GM23338 (cell line): ENCODE data around the gene STK24. TPM values are rescaled to one million over a fixed set of nuclear protein-coding genes. Genes with fewer than 3 reads are reported as not detected.
"Not testable (repeated sequence)": the region's sequence is repeated elsewhere in the genome, so short reads cannot be mapped to it uniquely, and the experiment has no call there.

Source experiments
- ATAC-seq: fragments of 200-7000 bp; cut with Tn5 transposase; 3 replicates; pipeline ENCODE4 v1.9.1; 2020
- DNase-seq: peaks from one replicate; pipeline ENCODE4 v3.0.0-alpha.2; 2015; ENCODE audit warnings: low spot score
- H2AFZ ChIP-seq: fragments of 200-600 bp; sonication (generic); 2 replicates; pipeline ENCODE4 v1.8.0; 2016; ENCODE audit warnings: antibody characterized with exemption, mild to moderate bottlenecking, moderate library complexity
- H3F3A ChIP-seq: fragments of 200-600 bp; sonication (generic); replicated peaks from 2 replicates; pipeline ENCODE4 v1.8.0; 2017; ENCODE audit warnings: antibody characterized with exemption, mixed run types, low read depth
- H3K27ac ChIP-seq: fragments of 200-600 bp; sonication (generic); 2 replicates; pipeline ENCODE4 v1.6.1; 2016; ENCODE audit warnings: low read depth
- H3K27me3 ChIP-seq: fragments of 200-600 bp; sonication (generic); 2 replicates; pipeline ENCODE4 v1.8.0; 2016; ENCODE audit warnings: mild to moderate bottlenecking, mixed run types, moderate library complexity; ENCODE audit not compliant: insufficient read depth
- H3K36me3 ChIP-seq: fragments of 200-600 bp; sonication (generic); 2 replicates; pipeline ENCODE4 v1.8.0; 2016; ENCODE audit warnings: mild to moderate bottlenecking; ENCODE audit not compliant: insufficient read depth
- H3K4me1 ChIP-seq: fragments of 200-600 bp; sonication (generic); 2 replicates; pipeline ENCODE4 v1.8.0; 2016; ENCODE audit warnings: mild to moderate bottlenecking, moderate library complexity; ENCODE audit not compliant: insufficient read depth
- H3K4me2 ChIP-seq: fragments of 200-600 bp; sonication (generic); 2 replicates; pipeline ENCODE4 v1.7.1; 2017; ENCODE audit warnings: mixed run types
- H3K4me3 ChIP-seq: fragments of 200-600 bp; sonication (generic); 2 replicates; pipeline ENCODE4 v1.6.1; 2016; ENCODE audit warnings: mixed run types
- H3K79me2 ChIP-seq: fragments of 200-600 bp; sonication (generic); replicated peaks from 2 replicates; pipeline ENCODE4 v1.8.0; 2017; ENCODE audit warnings: mild to moderate bottlenecking; ENCODE audit not compliant: insufficient read depth
- H3K9me2 ChIP-seq: fragments of 200-600 bp; sonication (generic); 2 replicates; pipeline ENCODE4 v1.8.0; 2017; ENCODE audit not compliant: insufficient read depth
- H4K20me1 ChIP-seq: fragments of 200-600 bp; sonication (generic); replicated peaks from 2 replicates; pipeline ENCODE4 v1.8.0; 2017; ENCODE audit warnings: mild to moderate bottlenecking; ENCODE audit not compliant: insufficient read depth
- H3K27ac Mint-ChIP-seq: 2 replicates; pipeline ENCODE4 v1.8.0; 2020; ENCODE audit warnings: inconsistent platforms, mild to moderate bottlenecking, moderate library complexity, mixed read lengths
- H3K27me3 Mint-ChIP-seq: 3 replicates; pipeline ENCODE4 v1.8.0; 2022; ENCODE audit warnings: low read depth, mild to moderate bottlenecking, moderate library complexity, mixed read lengths, inconsistent platforms; ENCODE audit not compliant: insufficient read depth, poor library complexity
- H3K36me3 Mint-ChIP-seq: 3 replicates; pipeline ENCODE4 v1.8.0; 2021; ENCODE audit warnings: low read depth, mild to moderate bottlenecking, inconsistent platforms, moderate library complexity, mixed read lengths
- H3K4me1 Mint-ChIP-seq: 3 replicates; pipeline ENCODE4 v1.8.0; 2020; ENCODE audit warnings: mild to moderate bottlenecking, inconsistent platforms, mixed read lengths
- H3K4me3 Mint-ChIP-seq: 3 replicates; pipeline ENCODE4 v1.8.0; 2021; ENCODE audit warnings: moderate library complexity, mild to moderate bottlenecking, inconsistent platforms, mixed read lengths
- H3K9me3 Mint-ChIP-seq: 3 replicates; pipeline ENCODE4 v1.8.0; 2020; ENCODE audit warnings: moderate library complexity, mild to moderate bottlenecking, inconsistent platforms, mixed read lengths
- polyA plus RNA-seq: library from polyadenylated mRNA; unstranded; fragments of >200 nt; fragmentation: Nextera tagmentation; extraction: Ambion mirVana; gene quantifications from 2 replicates; pipeline ENCODE4 v1.2.1, GENCODE V29; 2016
- total RNA-seq: library from RNA; depleted of rRNA; stranded (reverse); fragments of >200 nt; shearing (Covaris generic); gene quantifications from 2 replicates; pipeline ENCODE4 v1.2.3, GENCODE V29; 2014
- TF ChIP-seq, protein P1 (sequence below): IDR thresholded peaks from one replicate; pipeline ENCODE4 v1.6.1; 2018; ENCODE audit warnings: antibody characterized with exemption; ENCODE audit not compliant: unreplicated experiment
- TF ChIP-seq, protein P2 (sequence below), 2 experiments: fragments of 200-600 bp in 1 of 2; sonication (generic) in 1 of 2; conservative IDR thresholded peaks; 2 replicates each; pipeline versions ENCODE4 v1.5.1 to v1.6.1; 2016 to 2017; ENCODE audit warnings: antibody characterized with exemption in 2 of 2, low read depth in 2 of 2, mild to moderate bottlenecking in 2 of 2, moderate library complexity in 1 of 2

Gene STK24
- total and polyA plus RNA-seq, 2 experiments from 2014 or later: 56.5 to 144 TPM

DNA sequence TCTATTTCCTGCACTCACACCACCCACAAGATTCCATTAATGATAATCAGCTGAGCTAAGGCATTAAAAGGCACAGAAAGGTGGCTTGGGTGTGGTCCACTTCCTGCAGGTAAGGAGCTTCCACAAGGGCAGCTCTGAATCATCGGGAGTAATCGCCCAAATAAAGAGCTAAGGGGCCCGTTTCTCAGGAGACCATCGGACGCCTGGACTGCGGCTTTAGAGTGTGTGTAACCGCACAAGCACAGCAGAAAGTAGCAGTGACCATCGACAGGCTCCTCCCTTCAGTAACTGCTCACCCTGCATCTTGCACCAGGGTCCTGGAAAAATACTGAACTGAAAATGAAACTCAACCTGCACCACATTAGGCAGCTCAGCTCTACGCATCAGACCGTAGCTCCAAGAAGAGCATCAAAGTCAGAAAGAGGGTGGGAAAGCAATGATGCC is 6.0 kb downstream of the STK24 start:
- Mint-ChIP-seq H3K36me3 (peaks cover 15% of the 10 kb centered on the region), H3K27ac (no peak overlapping the region), H3K4me3 (peak overlapping the region; percentile 20; the same call in 1 of the 3 replicates), H3K9me3 (no peaks in the 10 kb centered on the region), H3K4me1 (peaks cover 89% of the 10 kb centered on the region), H3K27me3 (peaks cover 6% of the 10 kb centered on the region)
- peak overlapping the region; percentile 8; the same call in 1 of the 2 replicates for H3K4me3 ChIP-seq
- peaks cover 87% of the 10 kb centered on the region for H3K4me1 ChIP-seq
- H3K9me2 ChIP-seq: no peaks in the 10 kb centered on the region
- H4K20me1 ChIP-seq: peaks cover 94% of the 10 kb centered on the region
- H3K27ac ChIP-seq: peak overlapping the region; percentile 73
- no peak overlapping the region for H2AFZ ChIP-seq
- H3F3A ChIP-seq: 0 out of 2 replicates have a peak, but pooled peaks cover 7% of the 10 kb centered on the region
- peak overlapping the region; percentile 27 for H3K4me2 ChIP-seq
- H3K36me3 ChIP-seq: no peaks in the 10 kb centered on the region
- ATAC-seq: no peak
- DNase-seq: no peak
- TF ChIP-seq, protein P1, sequence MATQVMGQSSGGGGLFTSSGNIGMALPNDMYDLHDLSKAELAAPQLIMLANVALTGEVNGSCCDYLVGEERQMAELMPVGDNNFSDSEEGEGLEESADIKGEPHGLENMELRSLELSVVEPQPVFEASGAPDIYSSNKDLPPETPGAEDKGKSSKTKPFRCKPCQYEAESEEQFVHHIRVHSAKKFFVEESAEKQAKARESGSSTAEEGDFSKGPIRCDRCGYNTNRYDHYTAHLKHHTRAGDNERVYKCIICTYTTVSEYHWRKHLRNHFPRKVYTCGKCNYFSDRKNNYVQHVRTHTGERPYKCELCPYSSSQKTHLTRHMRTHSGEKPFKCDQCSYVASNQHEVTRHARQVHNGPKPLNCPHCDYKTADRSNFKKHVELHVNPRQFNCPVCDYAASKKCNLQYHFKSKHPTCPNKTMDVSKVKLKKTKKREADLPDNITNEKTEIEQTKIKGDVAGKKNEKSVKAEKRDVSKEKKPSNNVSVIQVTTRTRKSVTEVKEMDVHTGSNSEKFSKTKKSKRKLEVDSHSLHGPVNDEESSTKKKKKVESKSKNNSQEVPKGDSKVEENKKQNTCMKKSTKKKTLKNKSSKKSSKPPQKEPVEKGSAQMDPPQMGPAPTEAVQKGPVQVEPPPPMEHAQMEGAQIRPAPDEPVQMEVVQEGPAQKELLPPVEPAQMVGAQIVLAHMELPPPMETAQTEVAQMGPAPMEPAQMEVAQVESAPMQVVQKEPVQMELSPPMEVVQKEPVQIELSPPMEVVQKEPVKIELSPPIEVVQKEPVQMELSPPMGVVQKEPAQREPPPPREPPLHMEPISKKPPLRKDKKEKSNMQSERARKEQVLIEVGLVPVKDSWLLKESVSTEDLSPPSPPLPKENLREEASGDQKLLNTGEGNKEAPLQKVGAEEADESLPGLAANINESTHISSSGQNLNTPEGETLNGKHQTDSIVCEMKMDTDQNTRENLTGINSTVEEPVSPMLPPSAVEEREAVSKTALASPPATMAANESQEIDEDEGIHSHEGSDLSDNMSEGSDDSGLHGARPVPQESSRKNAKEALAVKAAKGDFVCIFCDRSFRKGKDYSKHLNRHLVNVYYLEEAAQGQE: no peak
- TF ChIP-seq, protein P2, sequence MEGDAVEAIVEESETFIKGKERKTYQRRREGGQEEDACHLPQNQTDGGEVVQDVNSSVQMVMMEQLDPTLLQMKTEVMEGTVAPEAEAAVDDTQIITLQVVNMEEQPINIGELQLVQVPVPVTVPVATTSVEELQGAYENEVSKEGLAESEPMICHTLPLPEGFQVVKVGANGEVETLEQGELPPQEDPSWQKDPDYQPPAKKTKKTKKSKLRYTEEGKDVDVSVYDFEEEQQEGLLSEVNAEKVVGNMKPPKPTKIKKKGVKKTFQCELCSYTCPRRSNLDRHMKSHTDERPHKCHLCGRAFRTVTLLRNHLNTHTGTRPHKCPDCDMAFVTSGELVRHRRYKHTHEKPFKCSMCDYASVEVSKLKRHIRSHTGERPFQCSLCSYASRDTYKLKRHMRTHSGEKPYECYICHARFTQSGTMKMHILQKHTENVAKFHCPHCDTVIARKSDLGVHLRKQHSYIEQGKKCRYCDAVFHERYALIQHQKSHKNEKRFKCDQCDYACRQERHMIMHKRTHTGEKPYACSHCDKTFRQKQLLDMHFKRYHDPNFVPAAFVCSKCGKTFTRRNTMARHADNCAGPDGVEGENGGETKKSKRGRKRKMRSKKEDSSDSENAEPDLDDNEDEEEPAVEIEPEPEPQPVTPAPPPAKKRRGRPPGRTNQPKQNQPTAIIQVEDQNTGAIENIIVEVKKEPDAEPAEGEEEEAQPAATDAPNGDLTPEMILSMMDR (conservative IDR thresholded peaks at IDR 0.05; ENCODE audit: low read depth in 2 of 2): no peak
- H3K79me2 ChIP-seq: peaks cover 100% of the 10 kb centered on the region
- no peaks in the 10 kb centered on the region for H3K27me3 ChIP-seq

DNA sequence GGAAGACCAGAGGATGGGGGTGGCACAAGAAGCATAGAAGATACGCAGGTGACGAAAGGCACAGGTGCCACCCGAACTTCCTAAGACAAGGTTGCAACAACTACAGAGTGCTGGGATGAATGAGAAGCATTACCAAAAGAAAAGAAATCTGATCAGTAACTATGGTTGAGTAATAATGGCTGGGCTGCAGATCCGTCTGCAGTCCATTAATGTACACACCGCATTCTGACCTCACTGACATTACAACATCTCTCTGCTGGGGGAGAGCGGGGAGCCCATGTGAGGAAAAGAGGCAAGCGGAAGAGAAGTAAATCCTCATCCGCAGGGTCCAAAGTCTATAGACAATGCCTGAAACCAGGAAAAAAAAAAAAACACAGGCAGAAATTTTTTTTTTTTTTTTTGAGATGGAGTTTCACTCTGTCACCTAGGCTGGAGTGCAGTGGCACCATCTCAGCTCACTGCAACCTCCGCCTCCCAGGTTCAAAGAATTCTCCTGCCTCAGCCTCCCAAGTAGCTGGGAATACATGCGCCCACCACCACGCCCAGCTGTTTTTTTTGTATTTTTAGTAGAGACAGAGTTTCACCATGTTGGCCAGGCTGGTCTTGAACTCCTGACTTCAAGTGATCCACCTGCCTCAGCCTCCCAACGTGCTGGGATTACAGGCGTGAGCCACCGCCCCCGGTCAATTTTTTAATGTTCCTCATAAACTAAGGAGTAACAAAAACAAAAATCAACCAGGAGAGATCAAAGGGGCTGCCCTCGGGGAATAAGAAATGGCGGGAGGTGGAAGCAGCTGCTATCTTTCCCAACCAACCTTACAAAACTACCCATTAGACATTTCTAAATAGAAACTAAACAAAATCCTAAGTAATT is 7.2 kb downstream of the STK24 start:
- not testable (repeated sequence) for H2AFZ ChIP-seq, H3K27ac Mint-ChIP-seq, H3K9me3 Mint-ChIP-seq, H3K9me2 ChIP-seq, DNase-seq, H3K4me3 ChIP-seq, H3K4me3 Mint-ChIP-seq, ATAC-seq, H3K36me3 ChIP-seq, H3K27me3 Mint-ChIP-seq, H3K27me3 ChIP-seq, H3F3A ChIP-seq
- Mint-ChIP-seq H3K4me1 (peaks cover 90% of the 10 kb centered on the region), H3K36me3 (peaks cover 12% of the 10 kb centered on the region)
- Histone ChIP-seq H3K79me2 (peaks cover 100% of the 10 kb centered on the region), H3K4me2 (peak overlapping the region; percentile 27), H3K27ac (0 out of 2 replicates have a peak overlapping the region, but pooled peaks have one; percentile 22), H3K4me1 (peaks cover 89% of the 10 kb centered on the region), H4K20me1 (peaks cover 94% of the 10 kb centered on the region)
